WTC11 (cell line): ENCODE measurements around the gene EIF4G1. TPM values are rescaled to one million over a fixed set of nuclear protein-coding genes. Genes with fewer than 3 reads are reported as not detected.

Experiments
- ATAC-seq: fragments of 200-7000 bp; cut with Tn5 transposase; 2 replicates; pipeline ENCODE4 v1.10.0; 2021; ENCODE audit warnings: mild to moderate bottlenecking, moderate library complexity
- CTCF ChIA-PET: fragments of 300-600 bp; sonication (Branson Sonifier 250); formaldehyde crosslinking; loops from one replicate; lab custom pipeline; 2021; ENCODE audit warnings: antibody characterized with exemption; lab: Charles Lee
- POLR2A ChIA-PET: fragments of 350-600 bp; sonication (Branson Sonifier 250); formaldehyde crosslinking; loops from one replicate; lab custom pipeline; 2021; ENCODE audit warnings: antibody characterized with exemption; lab: Charles Lee
- DNase-seq: peaks from one replicate; pipeline ENCODE4 v3.0.0; 2021; ENCODE audit warnings: low spot score
- H3K27ac Mint-ChIP-seq: 2 replicates; pipeline ENCODE4 v1.8.0; 2021; ENCODE audit warnings: mixed read lengths
- H3K27me3 Mint-ChIP-seq: 2 replicates; pipeline ENCODE4 v1.8.0; 2021; ENCODE audit warnings: low read depth, mild to moderate bottlenecking, moderate library complexity, mixed read lengths
- H3K36me3 Mint-ChIP-seq: 2 replicates; pipeline ENCODE4 v1.8.0; 2021; ENCODE audit warnings: mixed read lengths
- H3K4me1 Mint-ChIP-seq: 2 replicates; pipeline ENCODE4 v1.8.0; 2022; ENCODE audit warnings: mixed read lengths
- H3K4me3 Mint-ChIP-seq: 2 replicates; pipeline ENCODE4 v1.8.0; 2021; ENCODE audit warnings: mild to moderate bottlenecking, moderate library complexity, mixed read lengths
- H3K9me3 Mint-ChIP-seq: 2 replicates; pipeline ENCODE4 v1.8.0; 2021; ENCODE audit warnings: mixed read lengths
- CREM ChIP-seq: sonication (generic); formaldehyde crosslinking; IDR thresholded peaks from 2 replicates; pipeline ENCODE4 v1.8.1; 2022; ENCODE audit warnings: mild to moderate bottlenecking, missing genetic modification reagents, moderate library complexity
- ERG ChIP-seq: fragments of 250-450 bp; sonication (Bioruptor Pico); IDR thresholded peaks from 2 replicates; pipeline ENCODE4 v1.8.0; 2021; ENCODE audit warnings: mild to moderate bottlenecking
- ESRRA ChIP-seq: sonication (generic); formaldehyde crosslinking; IDR thresholded peaks from 2 replicates; pipeline ENCODE4 v1.8.1; 2022; ENCODE audit warnings: mild to moderate bottlenecking, missing genetic modification reagents, borderline replicate concordance
- FOXP4 ChIP-seq: sonication (generic); formaldehyde crosslinking; IDR thresholded peaks from 2 replicates; pipeline ENCODE4 v1.8.0; 2022; ENCODE audit warnings: mild to moderate bottlenecking, missing genetic modification reagents
- MAX ChIP-seq: sonication (generic); formaldehyde crosslinking; IDR thresholded peaks from 2 replicates; pipeline ENCODE4 v1.8.0; 2022; ENCODE audit warnings: mild to moderate bottlenecking, missing genetic modification reagents
- NFYB ChIP-seq: sonication (generic); formaldehyde crosslinking; conservative IDR thresholded peaks from 2 replicates; pipeline ENCODE4 v1.8.0; 2022; ENCODE audit warnings: low read depth, missing genetic modification reagents
- NR1H2 ChIP-seq: sonication (generic); formaldehyde crosslinking; IDR thresholded peaks from 2 replicates; pipeline ENCODE4 v1.9.0; 2021; ENCODE audit warnings: mild to moderate bottlenecking, moderate library complexity, missing genetic modification reagents
- STAT6 ChIP-seq: sonication (generic); formaldehyde crosslinking; conservative IDR thresholded peaks from 2 replicates; pipeline ENCODE4 v1.8.1; 2023; ENCODE audit warnings: mild to moderate bottlenecking, low read depth, missing genetic modification reagents, moderate library complexity
- TEAD1 ChIP-seq: sonication (generic); formaldehyde crosslinking; IDR thresholded peaks from 2 replicates; pipeline ENCODE4 v1.8.0; 2022; ENCODE audit warnings: mild to moderate bottlenecking, missing genetic modification reagents
- ZNF219 ChIP-seq: sonication (generic); formaldehyde crosslinking; IDR thresholded peaks from 2 replicates; pipeline ENCODE4 v1.8.0; 2023; ENCODE audit warnings: missing genetic modification reagents, mild to moderate bottlenecking, borderline replicate concordance
- ZNF532 ChIP-seq: fragments of 250-450 bp; sonication (Bioruptor Pico); IDR thresholded peaks from 2 replicates; pipeline ENCODE4 v1.9.0; 2021; ENCODE audit warnings: mild to moderate bottlenecking, borderline replicate concordance
- total RNA-seq: library from RNA; stranded (reverse); gene quantifications from 3 replicates; pipeline ENCODE4 v1.2.3, GENCODE V29; 2021

The EIF4G1 gene
- total RNA-seq, 1 experiment from 2014 or later = 557 TPM

- TF ChIP-seq ZNF532 (no peak), NFYB (CRISPR knock-in tag) (no peak), STAT6 (CRISPR knock-in tag) (no peak), ERG (CRISPR knock-in tag) (no peak), TEAD1 (CRISPR knock-in tag) (no peak)
These were observed 35.4 kb downstream of the EIF4G1 start (continued) for GRCh38 chr3:184349563-184350470.

- CTCF ChIA-PET = interaction anchor here (1.1 to 1.5 kb wide), 2 partner anchors 12 to 163 kb away, joined by 3 to 8 read pairs; partner anchors contain the start of gene FAM131A
- Mint-ChIP-seq H3K36me3 (peaks cover 9% of the 10 kb centered on the region), H3K27me3 (no peaks in the 10 kb centered on the region), H3K9me3 (no peaks in the 10 kb centered on the region), H3K4me3 (no peak overlapping the region), H3K27ac (no peak overlapping the region; the same call in 1 of the 2 replicates), H3K4me1 (peaks cover 14% of the 10 kb centered on the region)
- DNase-seq (no peak), ATAC-seq (no peak)
- POLR2A ChIA-PET = interaction anchor here (1.3 kb wide), 1 partner anchor 13 kb away, joined by 3 read pairs; the partner anchor contains the start of gene FAM131A
- TF ChIP-seq FOXP4 (CRISPR knock-in tag) = no peak
- TF ChIP-seq ZNF532 = no peak
- no peak for TF ChIP-seq MAX (CRISPR knock-in tag)
- no peak for TF ChIP-seq CREM (CRISPR knock-in tag)
- TF ChIP-seq ESRRA (CRISPR knock-in tag) = no peak
- no peak for TF ChIP-seq NR1H2
- TF ChIP-seq ZNF219 (CRISPR knock-in tag) = no peak
These were observed 36.2 kb downstream of the EIF4G1 start for GRCh38 chr3:184350618-184351017.
